Neutrophil (primary cell): ENCODE results near the gene CREB3.

Experiments
- H3K27ac ChIP-seq: fragments of 200-600 bp; sonication (generic); 2 replicates; pipeline ENCODE4 v1.5.1; 2016; ENCODE audit warnings: mild to moderate bottlenecking, moderate library complexity
- H3K27me3 ChIP-seq: fragments of 200-600 bp; sonication (generic); 2 replicates; pipeline ENCODE4 v1.6.0; 2016; ENCODE audit warnings: mild to moderate bottlenecking
- H3K36me3 ChIP-seq: fragments of 200-600 bp; sonication (generic); 2 replicates; pipeline ENCODE4 v1.5.1; 2017
- H3K4me1 ChIP-seq, 2 experiments: fragments of 200-600 bp in 1 of 2; sonication (generic) in 1 of 2; 1 replicate in 1 of 2; 2 replicates in 1 of 2; pipeline versions ENCODE4 v1.5.1 to v1.6.1; 2013 to 2016; ENCODE audit warnings: low read depth in 1 of 2, low read length in 1 of 2, mild to moderate bottlenecking in 1 of 2, moderate library complexity in 1 of 2; ENCODE audit not compliant: control insufficient read depth in 1 of 2, insufficient read depth in 1 of 2
- H3K4me3 ChIP-seq, 2 experiments: fragments of 200-600 bp in 1 of 2; sonication (generic) in 1 of 2; 1 replicate in 1 of 2; 2 replicates in 1 of 2; pipeline ENCODE4 v1.5.1; 2013 to 2016; ENCODE audit warnings: low read depth in 1 of 2, low read length in 1 of 2, mild to moderate bottlenecking in 1 of 2, moderate library complexity in 1 of 2
- H3K9me3 ChIP-seq: fragments of 200-600 bp; sonication (generic); 2 replicates; pipeline ENCODE4 v1.5.1; 2016
- CTCF ChIP-seq: fragments of 200-600 bp; sonication (generic); IDR thresholded peaks from 2 replicates; pipeline ENCODE4 v1.5.1; 2016; ENCODE audit warnings: antibody characterized with exemption

CREB3 gene

GRCh38 chr9:35714579-35715252 lies 17.8 kb upstream of the CREB3 start:
- Histone ChIP-seq H3K36me3 (peaks cover 100% of the 10 kb centered on the region), H3K27ac (no peak overlapping the region), H3K4me1 (no peaks in the 10 kb centered on the region), H3K4me3 (no peak overlapping the region), H3K9me3 (peaks cover 12% of the 10 kb centered on the region), H3K27me3 (no peaks in the 10 kb centered on the region)
- no peak for TF ChIP-seq CTCF

- no peak overlapping the region for H3K4me3 ChIP-seq
- H3K27me3 ChIP-seq: no peaks in the 10 kb centered on the region
- peaks cover 100% of the 10 kb centered on the region for H3K36me3 ChIP-seq
- TF ChIP-seq CTCF: no peak
- no peaks in the 10 kb centered on the region for H3K4me1 ChIP-seq
- H3K27ac ChIP-seq: no peak overlapping the region
- peaks cover 6% of the 10 kb centered on the region for H3K9me3 ChIP-seq
These were observed 16.2 kb upstream of the CREB3 start for GRCh38 chr9:35716230-35716629.

- H3K4me3 ChIP-seq: no peak overlapping the region
- H3K9me3 ChIP-seq: peaks cover 6% of the 10 kb centered on the region
- no peaks in the 10 kb centered on the region for H3K27me3 ChIP-seq
- H3K27ac ChIP-seq: no peak overlapping the region
- no peak for TF ChIP-seq CTCF
- peaks cover 100% of the 10 kb centered on the region for H3K36me3 ChIP-seq
- no peaks in the 10 kb centered on the region for H3K4me1 ChIP-seq
These were observed 15.2 kb upstream of the CREB3 start for GRCh38 chr9:35717132-35717870.

- H3K4me3 ChIP-seq: no peak overlapping the region
- no peak overlapping the region for H3K27ac ChIP-seq
- no peaks in the 10 kb centered on the region for H3K4me1 ChIP-seq
- peaks cover 6% of the 10 kb centered on the region for H3K9me3 ChIP-seq
- H3K36me3 ChIP-seq: peaks cover 100% of the 10 kb centered on the region
- H3K27me3 ChIP-seq: no peaks in the 10 kb centered on the region
- no peak for TF ChIP-seq CTCF
These were observed 13.6 kb upstream of the CREB3 start for GRCh38 chr9:35718721-35719511.

- Histone ChIP-seq H3K4me3 (no peak overlapping the region), H3K27me3 (no peaks in the 10 kb centered on the region), H3K27ac (no peak overlapping the region), H3K4me1 (no peaks in the 10 kb centered on the region), H3K36me3 (peaks cover 100% of the 10 kb centered on the region), H3K9me3 (peaks cover 6% of the 10 kb centered on the region)
- TF ChIP-seq CTCF: no peak
These were observed 12.9 kb upstream of the CREB3 start for GRCh38 chr9:35719546-35719945.
